ENCODE results near the gene SHISA7.

Gene SHISA7

GRCh38 chr19:55443045-55443823 is at the start of gene SHISA7:
SHISA7 (minus strand) TSS chr19:55443300; CDS start chr19:55442863, 437 bp downstream.
- no peak for DNase-seq

GRCh38 chr19:55492362-55492944 is 49.4 kb upstream of the SHISA7 start:
- no peak for DNase-seq

- DNase-seq: no peak
Observed at GRCh38 chr19:55491546-55492360, 48.7 kb upstream of the SHISA7 start.

GRCh38 chr19:55490478-55491432 is 47.7 kb upstream of the SHISA7 start:
- DNase-seq: no peak

GRCh38 chr19:55489711-55490477 is 46.8 kb upstream of the SHISA7 start:
- DNase-seq: no peak

GRCh38 chr19:55488986-55489710 is 46.0 kb upstream of the SHISA7 start:
- no peak for DNase-seq

GRCh38 chr19:55487924-55488687 is 45.0 kb upstream of the SHISA7 start, which contains the start of gene SSC5D:
SSC5D (plus strand) TSS chr19:55488436; CDS start chr19:55488590, 154 bp downstream.
- no peak for DNase-seq

- DNase-seq: no peak
Observed at GRCh38 chr19:55486971-55487923, 44.1 kb upstream of the SHISA7 start.

GRCh38 chr19:55486043-55486970 is 43.2 kb upstream of the SHISA7 start:
- no peak for DNase-seq

- no peak for DNase-seq
Observed at GRCh38 chr19:55485439-55486011, 42.4 kb upstream of the SHISA7 start.

GRCh38 chr19:55484593-55485438 is 41.7 kb upstream of the SHISA7 start, which contains the start of gene NAT14:
NAT14 (plus strand) TSS chr19:55485188; CDS start chr19:55485709, 521 bp downstream.
- DNase-seq: peak; percentile 64 to 73

GRCh38 chr19:55483706-55484592 is 40.8 kb upstream of the SHISA7 start:
- DNase-seq: no peak

GRCh38 chr19:55482967-55483705 is 40.0 kb upstream of the SHISA7 start:
- no peak for DNase-seq
